Measurements from ENCODE around the gene PARK7. TPM values are rescaled to one million over a fixed set of nuclear protein-coding genes. Genes with fewer than 3 reads are reported as not detected.

Gene PARK7
- total RNA-seq, 1 experiment from 2014 or later = 370 TPM

- no peak overlapping the region for H3K4me2 ChIP-seq (ENCODE audit: low read length)
- H3K4me3 ChIP-seq (replicated peaks in 1 of 2; ENCODE audit: low read depth in 1 of 2, low read length in 2 of 2) = no peak overlapping the region
- DNase-seq (ENCODE audit: low read depth, low spot score) (no peak), ATAC-seq (no peak)
- ChIA-PET POLR2A (no interaction called here), CTCF (no interaction called here), RAD21 (ENCODE audit: low non-redundant PET in 1 of 2, low total read pairs in 2 of 2, uncharacterized antibody in 2 of 2, unreplicated experiment in 2 of 2) (no interaction called here)
- no peaks in the 10 kb centered on the region for H3K36me3 ChIP-seq (ENCODE audit: control insufficient read depth in 1 of 2, insufficient read depth in 2 of 2, low read length in 2 of 2)
- no peak overlapping the region for H2AFZ ChIP-seq (ENCODE audit: low read depth, low read length, poor library complexity, severe bottlenecking)
- peaks cover 3 to 25% of the 10 kb centered on the region in 2 experiments; a peak in 3 of 4 replicates for H3K4me1 ChIP-seq (ENCODE audit: control insufficient read depth in 1 of 2, insufficient read depth in 2 of 2, low read length in 2 of 2)
- no TSS peak for BruUV-seq (replicated peaks)
- intact Hi-C loops (cut with micrococcal nuclease) = no loop called here
- H3K79me2 ChIP-seq (ENCODE audit: insufficient read depth, low read length) = no peaks in the 10 kb centered on the region
- TF ChIP-seq ZNF274 (IDR thresholded peaks at IDR 0.05; ENCODE audit: low read depth, low read length) (no peak), MAX (IDR thresholded peaks at IDR 0.05) (no peak), CTCF (IDR thresholded peaks at IDR 0.05 in 2 of 3, conservative IDR thresholded peaks at IDR 0.05 in 1 of 3; ENCODE audit: borderline replicate concordance in 1 of 3, insufficient read depth in 1 of 3, low read depth in 2 of 3, low read length in 2 of 3) (no peak), CBX3 (IDR thresholded peaks at IDR 0.05; ENCODE audit: low read depth) (no peak), CEBPB (IDR thresholded peaks at IDR 0.05; ENCODE audit: low read depth) (no peak), ELF1 (IDR thresholded peaks at IDR 0.05; ENCODE audit: borderline replicate concordance, low read depth) (no peak), ZFX (IDR thresholded peaks at IDR 0.05) (no peak), SIN3A (IDR thresholded peaks at IDR 0.05; ENCODE audit: low read depth) (no peak), POLR2AphosphoS5 (IDR thresholded peaks at IDR 0.05; ENCODE audit: low read depth, low read length) (no peak), JUND (IDR thresholded peaks at IDR 0.05) (no peak), POLR2A (IDR thresholded peaks at IDR 0.05; ENCODE audit: borderline replicate concordance, extremely low read depth, insufficient read depth, insufficient read length) (no peak), RAD21 (IDR thresholded peaks at IDR 0.05; ENCODE audit: low read depth) (no peak), REST (IDR thresholded peaks at IDR 0.05; ENCODE audit: low read depth) (no peak), SRF (IDR thresholded peaks at IDR 0.05; ENCODE audit: low read depth) (no peak), YY1 (IDR thresholded peaks at IDR 0.05; ENCODE audit: extremely low read depth, insufficient replicate concordance, low read depth, low read length) (no peak), TCF7L2 (IDR thresholded peaks at IDR 0.05; ENCODE audit: borderline replicate concordance, extremely low read depth, insufficient read depth, insufficient read length) (no peak), SP1 (IDR thresholded peaks at IDR 0.05; ENCODE audit: low read depth) (no peak), EGR1 (IDR thresholded peaks at IDR 0.05; ENCODE audit: low read depth) (no peak)
- TF ChIP-seq, protein P1, sequence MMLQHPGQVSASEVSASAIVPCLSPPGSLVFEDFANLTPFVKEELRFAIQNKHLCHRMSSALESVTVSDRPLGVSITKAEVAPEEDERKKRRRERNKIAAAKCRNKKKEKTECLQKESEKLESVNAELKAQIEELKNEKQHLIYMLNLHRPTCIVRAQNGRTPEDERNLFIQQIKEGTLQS (IDR thresholded peaks at IDR 0.05) = no peak
- TF ChIP-seq, protein P2, sequence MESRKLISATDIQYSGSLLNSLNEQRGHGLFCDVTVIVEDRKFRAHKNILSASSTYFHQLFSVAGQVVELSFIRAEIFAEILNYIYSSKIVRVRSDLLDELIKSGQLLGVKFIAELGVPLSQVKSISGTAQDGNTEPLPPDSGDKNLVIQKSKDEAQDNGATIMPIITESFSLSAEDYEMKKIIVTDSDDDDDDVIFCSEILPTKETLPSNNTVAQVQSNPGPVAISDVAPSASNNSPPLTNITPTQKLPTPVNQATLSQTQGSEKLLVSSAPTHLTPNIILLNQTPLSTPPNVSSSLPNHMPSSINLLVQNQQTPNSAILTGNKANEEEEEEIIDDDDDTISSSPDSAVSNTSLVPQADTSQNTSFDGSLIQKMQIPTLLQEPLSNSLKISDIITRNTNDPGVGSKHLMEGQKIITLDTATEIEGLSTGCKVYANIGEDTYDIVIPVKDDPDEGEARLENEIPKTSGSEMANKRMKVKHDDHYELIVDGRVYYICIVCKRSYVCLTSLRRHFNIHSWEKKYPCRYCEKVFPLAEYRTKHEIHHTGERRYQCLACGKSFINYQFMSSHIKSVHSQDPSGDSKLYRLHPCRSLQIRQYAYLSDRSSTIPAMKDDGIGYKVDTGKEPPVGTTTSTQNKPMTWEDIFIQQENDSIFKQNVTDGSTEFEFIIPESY (IDR thresholded peaks at IDR 0.05; ENCODE audit: extremely low read depth, insufficient replicate concordance, low read length) = no peak
- no peaks in the 10 kb centered on the region for H3K9me2 ChIP-seq (ENCODE audit: insufficient read depth)
- no peaks in the 10 kb centered on the region for H3K9me3 ChIP-seq (ENCODE audit: control insufficient read depth in 1 of 2, insufficient read depth in 1 of 2, low read depth in 1 of 2, low read length in 2 of 2)
- no peaks in the 10 kb centered on the region for H4K20me1 ChIP-seq (ENCODE audit: insufficient read depth)
- no peak overlapping the region for H3K27ac ChIP-seq (ENCODE audit: low read depth, low read length)
- H3K9ac ChIP-seq (ENCODE audit: low read length) = no peak overlapping the region
- no peaks in the 10 kb centered on the region for H3K27me3 ChIP-seq (ENCODE audit: insufficient read depth, low read length)
Measured at GRCh38 chr1:7916501-7916830, 45.0 kb upstream of the PARK7 start.
